Thymus (tissue), 11 donors: ENCODE results near the gene CAMSAP2. TPM values are rescaled to one million over a fixed set of nuclear protein-coding genes. Genes with fewer than 3 reads are reported as not detected.

Source experiments
- DNase-seq, 9 donors: peaks; one replicate each; pipeline ENCODE4 v3.0.0-alpha.2; 2013; ENCODE audit warnings: low spot score in 9 of 9, low read depth in 6 of 9, missing footprints in 1 of 9
- H3K27ac ChIP-seq, 2 donors: one replicate each; pipeline ENCODE4 v1.5.1; 2013; ENCODE audit warnings: control low read depth in 1 of 2, low read depth in 1 of 2, low read length in 1 of 2, mild to moderate bottlenecking in 1 of 2, moderate library complexity in 1 of 2
- H3K27me3 ChIP-seq, 2 donors: one replicate each; pipeline ENCODE4 v1.5.1; 2013; ENCODE audit warnings: low read length in 1 of 2; ENCODE audit not compliant: control insufficient read depth in 2 of 2, insufficient read depth in 1 of 2
- H3K36me3 ChIP-seq, 2 donors: one replicate each; pipeline ENCODE4 v1.5.1; 2013; ENCODE audit warnings: low read length in 1 of 2, mild to moderate bottlenecking in 1 of 2, moderate library complexity in 1 of 2; ENCODE audit not compliant: control insufficient read depth in 2 of 2, insufficient read depth in 2 of 2
- H3K4me1 ChIP-seq, 2 donors: one replicate each; pipeline ENCODE4 v1.5.1; 2013; ENCODE audit warnings: low read length in 2 of 2; ENCODE audit not compliant: control insufficient read depth in 2 of 2, insufficient read depth in 2 of 2
- H3K4me3 ChIP-seq, 2 donors: one replicate each; pipeline ENCODE4 v1.5.1; 2013; ENCODE audit warnings: low read length in 2 of 2, control low read depth in 1 of 2, mild to moderate bottlenecking in 1 of 2
- H3K9me3 ChIP-seq, 2 donors: one replicate each; pipeline ENCODE4 v1.5.1; 2013; ENCODE audit warnings: low read length in 1 of 2, mild to moderate bottlenecking in 1 of 2; ENCODE audit not compliant: control insufficient read depth in 2 of 2, insufficient read depth in 1 of 2
- WGBS: extraction: QIAGEN DNeasy Blood & Tissue Kit; methylation state at CpG from one replicate; pipeline ENCODE4 v1.1.7; 2013; 5-methylcytosine and 5-hydroxymethylcytosine counted together
- polyA plus RNA-seq: library from polyadenylated mRNA; stranded (reverse); fragments of 200-250 nt; gene quantifications from one replicate; pipeline ENCODE4 v1.2.3, GENCODE V29; 2013
- total RNA-seq: library from RNA; stranded (reverse); fragments of 120-200 nt; gene quantifications from one replicate; pipeline ENCODE4 v1.2.4, GENCODE V29; 2013
- donor health status: healthy.

Gene CAMSAP2
- total and polyA plus RNA-seq, 2 donors: 6.5 to 9.2 TPM

DNA sequence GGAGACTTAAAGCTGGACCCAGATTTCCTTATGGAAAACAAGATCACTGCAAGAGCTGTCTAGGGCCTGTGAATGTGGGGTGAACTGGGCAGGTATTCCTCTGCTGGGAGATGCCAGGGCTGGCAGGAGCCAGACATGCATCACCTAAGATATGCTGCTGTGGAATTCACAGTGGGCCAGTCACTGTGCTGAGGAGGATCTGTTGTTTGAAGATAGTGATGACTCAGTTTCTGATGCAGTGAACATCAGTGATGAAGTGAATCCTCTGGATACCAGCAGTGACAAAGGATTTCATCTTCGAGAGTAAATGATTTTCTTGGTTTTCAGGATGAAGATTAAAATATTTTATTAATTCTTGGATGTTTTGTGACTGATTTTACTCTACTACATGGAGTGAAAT, 29.9 kb upstream of the CAMSAP2 start:
- no peaks in the 10 kb centered on the region for H3K27me3 ChIP-seq
- H3K36me3 ChIP-seq: no peaks in the 10 kb centered on the region
- H3K27ac ChIP-seq: no peak overlapping the region
- no peak overlapping the region for H3K4me3 ChIP-seq
- DNase-seq: no peak
- H3K4me1 ChIP-seq: no peaks in the 10 kb centered on the region
- 97% methylated on average over 1 of the region's 1 CpG for WGBS
- H3K9me3 ChIP-seq: no peaks in the 10 kb centered on the region

GRCh38 chr1:200710166-200710565, 28.5 kb upstream of the CAMSAP2 start:
- Histone ChIP-seq H3K9me3 (no peaks in the 10 kb centered on the region), H3K36me3 (no peaks in the 10 kb centered on the region), H3K4me3 (no peak overlapping the region), H3K4me1 (no peaks in the 10 kb centered on the region), H3K27me3 (no peaks in the 10 kb centered on the region), H3K27ac (no peak overlapping the region)
- no peak for DNase-seq
- 99% methylated on average over 2 of the region's 2 CpGs for WGBS

- no peak overlapping the region for H3K4me3 ChIP-seq
- over 99% methylated on average over 2 of the region's 2 CpGs for WGBS
- no peaks in the 10 kb centered on the region for H3K36me3 ChIP-seq
- H3K27me3 ChIP-seq: no peaks in the 10 kb centered on the region
- no peaks in the 10 kb centered on the region for H3K9me3 ChIP-seq
- H3K27ac ChIP-seq: no peak overlapping the region
- no peak for DNase-seq
- H3K4me1 ChIP-seq: peaks cover 3 to 6% of the 10 kb centered on the region in 2 donors
Measured at GRCh38 chr1:200714504-200715187, 24.0 kb upstream of the CAMSAP2 start.

GRCh38 chr1:200720199-200720598, 18.5 kb upstream of the CAMSAP2 start:
- Histone ChIP-seq H3K9me3 (no peaks in the 10 kb centered on the region), H3K27ac (no peak overlapping the region), H3K27me3 (no peaks in the 10 kb centered on the region), H3K4me1 (peaks cover 3 to 6% of the 10 kb centered on the region in 2 donors), H3K4me3 (no peak overlapping the region), H3K36me3 (no peaks in the 10 kb centered on the region)
- WGBS: 95% methylated on average over 1 of the region's 1 CpG
- no peak for DNase-seq

- no peak overlapping the region for H3K27ac ChIP-seq
- DNase-seq: no peak
- no peaks in the 10 kb centered on the region for H3K27me3 ChIP-seq
- no peaks in the 10 kb centered on the region for H3K36me3 ChIP-seq
- H3K9me3 ChIP-seq: no peaks in the 10 kb centered on the region
- no peak overlapping the region for H3K4me3 ChIP-seq
- no peaks in the 10 kb centered on the region for H3K4me1 ChIP-seq
Measured at GRCh38 chr1:200724064-200724463, 14.6 kb upstream of the CAMSAP2 start.

- DNase-seq: no peak
- Histone ChIP-seq H3K4me1 (no peaks in the 10 kb centered on the region), H3K9me3 (no peaks in the 10 kb centered on the region), H3K4me3 (no peak overlapping the region), H3K36me3 (no peaks in the 10 kb centered on the region), H3K27me3 (no peaks in the 10 kb centered on the region), H3K27ac (no peak overlapping the region)
- 78% methylated on average over 2 of the region's 2 CpGs for WGBS
Measured at GRCh38 chr1:200727257-200727656, 11.4 kb upstream of the CAMSAP2 start.

DNA sequence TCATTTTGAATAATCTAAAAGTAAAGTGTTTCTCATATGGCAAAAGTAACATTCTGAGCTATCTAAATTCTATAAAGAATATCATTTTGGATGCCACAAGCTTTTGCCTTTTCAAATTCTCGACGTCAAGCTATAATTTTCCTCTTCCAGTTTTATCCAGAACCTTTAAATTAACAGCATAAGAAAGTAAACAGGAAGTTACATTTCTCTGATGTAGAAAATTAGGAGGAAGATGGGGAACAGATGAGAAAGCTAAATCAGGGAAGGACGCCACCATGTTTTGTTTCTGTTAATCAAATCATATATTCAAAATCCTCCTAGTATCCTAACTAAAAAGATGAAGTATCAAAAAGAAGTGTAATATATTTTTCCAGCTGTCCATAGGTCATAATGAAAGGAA, 8.8 kb upstream of the CAMSAP2 start:
- 88% methylated on average over 3 of the region's 3 CpGs for WGBS
- no peaks in the 10 kb centered on the region for H3K9me3 ChIP-seq
- no peak for DNase-seq

DNA sequence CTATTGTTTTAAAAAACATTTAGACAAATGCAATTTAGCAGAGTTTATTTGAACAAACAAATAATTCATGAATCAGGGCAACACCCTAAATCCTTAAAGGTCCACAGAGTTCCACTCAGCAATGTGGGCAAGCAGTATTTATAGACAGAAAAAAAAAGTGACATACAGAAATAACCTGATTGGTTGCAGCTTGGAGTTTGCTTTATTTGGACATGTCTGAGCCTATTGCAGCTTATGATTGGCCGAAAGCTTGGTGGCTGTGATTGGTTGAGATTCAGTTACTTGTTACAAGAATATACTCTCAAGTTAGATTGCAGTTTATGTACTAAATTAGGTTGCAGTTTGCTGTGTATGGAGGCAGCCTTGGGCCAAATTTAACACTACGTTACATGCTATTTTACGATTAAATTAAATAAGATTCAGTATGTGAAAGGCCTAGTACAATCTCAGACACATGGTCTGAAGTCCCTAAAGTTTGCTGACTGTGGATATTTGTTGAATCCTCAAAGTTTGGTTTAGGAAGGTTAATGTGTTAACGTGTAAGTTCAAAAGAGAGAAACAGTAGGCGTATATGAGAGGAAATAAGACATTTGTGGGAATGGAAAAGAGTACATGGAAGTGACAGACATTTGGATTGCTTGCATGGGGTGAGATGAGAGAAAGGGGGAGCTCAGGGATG, 6.9 kb upstream of the CAMSAP2 start:
- Histone ChIP-seq H3K4me1 (no peaks in the 10 kb centered on the region), H3K9me3 (no peaks in the 10 kb centered on the region), H3K36me3 (no peaks in the 10 kb centered on the region), H3K4me3 (no peak overlapping the region), H3K27ac (no peak overlapping the region), H3K27me3 (no peaks in the 10 kb centered on the region)
- WGBS: 97% methylated on average over 5 of the region's 5 CpGs
- no peak for DNase-seq

More for the DNA sequence above, 8.8 kb upstream of the CAMSAP2 start:
- H3K36me3 ChIP-seq: no peaks in the 10 kb centered on the region
- no peaks in the 10 kb centered on the region for H3K27me3 ChIP-seq
- H3K4me3 ChIP-seq: no peak overlapping the region
- no peak overlapping the region for H3K27ac ChIP-seq
- no peaks in the 10 kb centered on the region for H3K4me1 ChIP-seq

DNA sequence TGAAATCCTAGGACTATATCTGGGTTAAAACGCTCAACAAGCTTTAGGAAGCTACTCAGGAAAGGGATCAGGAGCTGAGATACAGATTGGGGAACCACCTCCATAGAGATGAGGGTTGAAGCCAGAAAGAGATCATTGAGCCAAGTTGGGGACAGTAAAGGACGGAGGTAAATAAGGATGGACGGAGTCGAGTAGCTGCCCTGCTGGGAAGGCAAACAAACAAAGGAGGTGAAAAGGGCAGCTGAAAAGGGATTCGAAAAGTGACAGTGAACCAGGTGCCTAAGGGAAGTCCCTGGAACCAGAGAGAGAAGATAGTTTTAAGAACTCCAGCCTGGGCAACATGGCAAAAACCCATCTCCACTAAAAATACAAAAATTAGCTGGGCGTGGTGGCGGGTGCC, 6.3 kb upstream of the CAMSAP2 start:
- Histone ChIP-seq H3K4me1 (no peaks in the 10 kb centered on the region), H3K4me3 (no peak overlapping the region), H3K9me3 (no peaks in the 10 kb centered on the region), H3K36me3 (no peaks in the 10 kb centered on the region), H3K27ac (no peak overlapping the region), H3K27me3 (no peaks in the 10 kb centered on the region)
- 90% methylated on average over 7 of the region's 7 CpGs for WGBS
- DNase-seq: no peak
